Hepatocyte (in vitro differentiated cells): Measurements from ENCODE around the gene TUT1. TPM values are rescaled to one million over a fixed set of nuclear protein-coding genes. Genes with fewer than 3 reads are reported as not detected.
A peak's percentile ranks its signal among the peaks of the same experiment; 100 is the strongest.

Source experiments
- DNase-seq: peaks from one replicate; pipeline ENCODE4 v3.0.0-alpha.2; 2016; ENCODE audit warnings: low spot score
- H2AFZ ChIP-seq: fragments of 200-600 bp; sonication (generic); 2 replicates; pipeline ENCODE4 v1.6.0; 2016; ENCODE audit warnings: antibody characterized with exemption, mild to moderate bottlenecking
- H3K27ac ChIP-seq: fragments of 200-600 bp; sonication (generic); 2 replicates; pipeline ENCODE4 v1.5.1; 2016; ENCODE audit warnings: mild to moderate bottlenecking
- H3K27me3 ChIP-seq: fragments of 200-600 bp; sonication (generic); 2 replicates; pipeline ENCODE4 v1.6.1; 2016
- H3K36me3 ChIP-seq: fragments of 200-600 bp; sonication (generic); replicated peaks from 2 replicates; pipeline ENCODE4 v1.5.1; 2016; ENCODE audit warnings: low read depth; ENCODE audit not compliant: insufficient read depth
- H3K4me1 ChIP-seq: fragments of 200-600 bp; sonication (generic); 2 replicates; pipeline ENCODE4 v1.5.1; 2016; ENCODE audit warnings: mild to moderate bottlenecking, moderate library complexity; ENCODE audit not compliant: insufficient read depth
- H3K4me2 ChIP-seq: fragments of 200-600 bp; sonication (generic); 2 replicates; pipeline ENCODE4 v1.6.0; 2016
- H3K4me3 ChIP-seq: fragments of 200-600 bp; sonication (generic); 2 replicates; pipeline ENCODE4 v1.5.1; 2016; ENCODE audit warnings: mild to moderate bottlenecking
- H3K79me2 ChIP-seq: fragments of 200-600 bp; sonication (generic); 2 replicates; pipeline ENCODE4 v1.6.0; 2017; ENCODE audit warnings: mild to moderate bottlenecking
- H3K9me2 ChIP-seq: fragments of 200-600 bp; sonication (generic); replicated peaks from 2 replicates; pipeline ENCODE4 v1.6.0; 2017; ENCODE audit warnings: mild to moderate bottlenecking; ENCODE audit not compliant: insufficient read depth
- H3K9me3 ChIP-seq: fragments of 200-600 bp; sonication (generic); 2 replicates; pipeline ENCODE4 v1.5.1; 2016; ENCODE audit warnings: low read depth, mild to moderate bottlenecking
- H4K20me1 ChIP-seq: fragments of 200-600 bp; sonication (generic); 2 replicates; pipeline ENCODE4 v1.6.0; 2016; ENCODE audit warnings: mild to moderate bottlenecking; ENCODE audit not compliant: insufficient read depth, poor library complexity, severe bottlenecking
- EZH2 ChIP-seq: fragments of 200-600 bp; sonication (generic); IDR thresholded peaks from 2 replicates; pipeline ENCODE4 v1.6.1; 2016; ENCODE audit warnings: antibody characterized with exemption, mild to moderate bottlenecking, borderline replicate concordance
- EZH2phosphoT487 ChIP-seq: fragments of 200-600 bp; sonication (generic); IDR thresholded peaks from one replicate; pipeline ENCODE4 v1.6.1; 2018; ENCODE audit warnings: antibody characterized with exemption, mild to moderate bottlenecking, low read depth, moderate library complexity; ENCODE audit not compliant: unreplicated experiment, severe bottlenecking
- WGBS: methylation state at CpG from one replicate; pipeline ENCODE4 v1.1.6; 2016; ENCODE audit warnings: low lambda C conversion rate; ENCODE audit errors: missing lambda C conversion rate; 5-methylcytosine and 5-hydroxymethylcytosine counted together
- polyA plus RNA-seq: library from polyadenylated mRNA; unstranded; fragments of >200 nt; fragmentation: Nextera tagmentation; extraction: Ambion mirVana; gene quantifications from 2 replicates; pipeline ENCODE4 v1.2.1, GENCODE V29; 2016
- total RNA-seq: library from RNA; depleted of rRNA; stranded (reverse); fragments of >200 nt; gene quantifications from 2 replicates; pipeline ENCODE4 v1.2.3, GENCODE V29; 2014
- TF ChIP-seq, protein P1 (sequence below): fragments of 200-600 bp; sonication (generic); IDR thresholded peaks from 2 replicates; pipeline ENCODE4 v1.5.1; 2016; ENCODE audit warnings: antibody characterized with exemption, mild to moderate bottlenecking; ENCODE audit not compliant: poor library complexity

Gene TUT1
- total and polyA plus RNA-seq, 2 experiments from 2014 or later, result 11.7 to 14.2 TPM

- TF ChIP-seq, protein P1, sequence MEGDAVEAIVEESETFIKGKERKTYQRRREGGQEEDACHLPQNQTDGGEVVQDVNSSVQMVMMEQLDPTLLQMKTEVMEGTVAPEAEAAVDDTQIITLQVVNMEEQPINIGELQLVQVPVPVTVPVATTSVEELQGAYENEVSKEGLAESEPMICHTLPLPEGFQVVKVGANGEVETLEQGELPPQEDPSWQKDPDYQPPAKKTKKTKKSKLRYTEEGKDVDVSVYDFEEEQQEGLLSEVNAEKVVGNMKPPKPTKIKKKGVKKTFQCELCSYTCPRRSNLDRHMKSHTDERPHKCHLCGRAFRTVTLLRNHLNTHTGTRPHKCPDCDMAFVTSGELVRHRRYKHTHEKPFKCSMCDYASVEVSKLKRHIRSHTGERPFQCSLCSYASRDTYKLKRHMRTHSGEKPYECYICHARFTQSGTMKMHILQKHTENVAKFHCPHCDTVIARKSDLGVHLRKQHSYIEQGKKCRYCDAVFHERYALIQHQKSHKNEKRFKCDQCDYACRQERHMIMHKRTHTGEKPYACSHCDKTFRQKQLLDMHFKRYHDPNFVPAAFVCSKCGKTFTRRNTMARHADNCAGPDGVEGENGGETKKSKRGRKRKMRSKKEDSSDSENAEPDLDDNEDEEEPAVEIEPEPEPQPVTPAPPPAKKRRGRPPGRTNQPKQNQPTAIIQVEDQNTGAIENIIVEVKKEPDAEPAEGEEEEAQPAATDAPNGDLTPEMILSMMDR, result no peak
- TF ChIP-seq EZH2phosphoT487 (no peak), EZH2 (no peak)
- Histone ChIP-seq H3K4me2 (peak overlapping the region; percentile 84), H3K27ac (peak overlapping the region; percentile 92), H3K9me2 (no peaks in the 10 kb centered on the region), H3K36me3 (no peaks in the 10 kb centered on the region), H3K79me2 (peaks cover 39% of the 10 kb centered on the region), H2AFZ (peak overlapping the region; percentile 53), H3K4me3 (peak overlapping the region; percentile 39), H3K4me1 (peaks cover 20% of the 10 kb centered on the region), H4K20me1 (peaks cover 16% of the 10 kb centered on the region), H3K27me3 (no peaks in the 10 kb centered on the region), H3K9me3 (no peaks in the 10 kb centered on the region)
- no peak for DNase-seq
- 0% methylated on average over 7 of the region's 30 CpGs for WGBS
Measured at GRCh38 chr11:62601122-62601371, 9.7 kb upstream of the TUT1 start.

DNA sequence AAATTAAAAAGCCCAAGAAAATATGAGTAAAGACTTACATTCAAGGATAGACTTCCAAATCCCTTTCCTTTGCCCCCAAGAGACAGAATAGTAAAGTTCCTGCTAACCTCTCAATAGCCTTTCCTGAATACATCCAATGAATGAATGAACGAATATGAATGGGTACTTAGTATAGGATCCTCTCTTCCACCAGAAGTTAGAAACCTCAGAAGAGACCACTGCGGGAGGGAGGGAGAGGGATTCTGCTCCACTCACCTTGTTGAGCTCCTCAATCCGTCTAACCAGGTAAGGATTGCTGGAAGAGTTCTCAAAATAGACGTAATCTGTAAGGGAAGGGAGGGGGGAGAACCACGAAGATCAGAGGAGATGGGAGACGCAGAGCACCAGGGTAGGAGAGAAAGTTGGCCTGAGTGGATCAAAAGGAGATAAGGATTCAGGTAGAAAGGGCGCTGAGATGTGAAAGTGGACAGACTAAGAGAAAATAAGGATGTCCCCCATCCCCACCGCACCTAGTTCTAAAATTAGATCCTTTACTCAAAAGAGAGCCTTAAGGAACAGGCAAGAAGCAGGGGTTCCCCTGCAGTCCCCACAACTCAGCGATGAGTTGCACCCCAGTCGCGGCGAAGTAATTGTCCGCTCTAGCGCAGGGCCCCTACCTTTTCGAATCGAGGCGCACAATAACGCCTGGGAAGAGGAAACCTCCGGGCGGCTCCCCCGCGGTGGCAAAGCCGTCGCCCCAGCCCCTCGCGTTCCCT, 9.2 kb upstream of the TUT1 start:
- WGBS, result 3% methylated on average over 26 of the region's 26 CpGs
- peaks cover 16% of the 10 kb centered on the region for H4K20me1 ChIP-seq
- H3K9me3 ChIP-seq, result no peaks in the 10 kb centered on the region
- H3K36me3 ChIP-seq, result no peaks in the 10 kb centered on the region
- DNase-seq, result no peak
- H3K27me3 ChIP-seq, result no peaks in the 10 kb centered on the region
- H3K4me2 ChIP-seq, result peak overlapping the region; percentile 84
- H3K4me1 ChIP-seq, result peaks cover 20% of the 10 kb centered on the region
- peaks cover 39% of the 10 kb centered on the region for H3K79me2 ChIP-seq
- TF ChIP-seq EZH2phosphoT487 (no peak), EZH2 (no peak)
- TF ChIP-seq, protein P1, result no peak
- H2AFZ ChIP-seq, result peak overlapping the region; percentile 53
- H3K9me2 ChIP-seq, result no peaks in the 10 kb centered on the region
- peak overlapping the region; percentile 92 for H3K27ac ChIP-seq
- peak overlapping the region; percentile 39 for H3K4me3 ChIP-seq

- Histone ChIP-seq H3K36me3 (no peaks in the 10 kb centered on the region), H2AFZ (no peak overlapping the region), H3K4me2 (peak overlapping the region; percentile 84), H3K9me2 (no peaks in the 10 kb centered on the region), H3K27ac (peak overlapping the region; percentile 92), H4K20me1 (peaks cover 16% of the 10 kb centered on the region), H3K4me3 (no peak overlapping the region), H3K4me1 (peaks cover 20% of the 10 kb centered on the region), H3K79me2 (peaks cover 39% of the 10 kb centered on the region), H3K27me3 (no peaks in the 10 kb centered on the region), H3K9me3 (no peaks in the 10 kb centered on the region)
- WGBS, result 52% methylated on average over 5 of the region's 5 CpGs
- TF ChIP-seq, protein P1, result no peak
- TF ChIP-seq EZH2phosphoT487 (no peak), EZH2 (no peak)
- DNase-seq, result no peak
Measured at GRCh38 chr11:62599901-62600300, 8.6 kb upstream of the TUT1 start.
